ENCODE measurements around the gene ACTA1. TPM values are rescaled to one million over a fixed set of nuclear protein-coding genes. Genes with fewer than 3 reads are reported as not detected.

Gene ACTA1
- total RNA-seq, 2 experiments from 2014 or later = not detected

DNA sequence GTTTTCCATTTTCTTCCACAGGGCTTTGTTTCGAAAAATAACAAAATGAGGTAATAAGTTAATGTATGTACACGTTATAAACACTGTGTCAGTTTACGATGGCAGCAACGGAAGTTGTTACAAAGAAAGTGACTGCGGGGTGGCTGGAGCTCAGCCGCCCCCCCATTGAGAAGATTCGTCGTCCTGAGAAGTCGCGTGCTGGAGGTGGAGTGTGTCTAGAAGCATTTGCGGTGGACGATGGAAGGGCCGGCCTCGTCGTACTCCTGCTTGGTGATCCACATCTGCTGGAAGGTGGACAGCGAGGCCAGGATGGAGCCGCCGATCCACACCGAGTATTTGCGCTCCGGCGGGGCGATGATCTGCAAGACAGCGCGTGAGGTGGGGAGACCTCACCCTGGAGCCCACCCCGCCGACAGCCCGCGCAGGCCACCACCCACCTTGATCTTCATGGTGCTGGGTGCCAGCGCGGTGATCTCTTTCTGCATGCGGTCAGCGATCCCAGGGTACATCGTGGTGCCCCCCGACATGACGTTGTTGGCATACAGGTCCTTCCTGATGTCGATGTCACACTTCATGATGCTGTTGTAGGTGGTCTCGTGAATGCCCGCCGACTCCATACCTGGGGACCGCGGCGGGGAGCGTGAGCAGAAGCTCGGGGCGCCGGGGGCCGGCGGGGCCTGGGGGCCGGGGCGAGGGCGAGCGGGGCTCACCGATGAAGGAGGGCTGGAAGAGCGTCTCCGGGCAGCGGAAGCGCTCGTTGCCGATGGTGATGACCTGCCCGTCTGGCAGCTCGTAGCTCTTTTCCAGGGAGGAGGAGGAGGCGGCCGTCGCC is 2.4 kb downstream of the ACTA1 start:
- Mint-ChIP-seq H3K27me3 (peaks cover 71% of the 10 kb centered on the region), H3K36me3 (ENCODE audit: low read depth) (no peaks in the 10 kb centered on the region), H3K9me3 (no peaks in the 10 kb centered on the region), H3K27ac (no peak overlapping the region), H3K4me3 (peak overlapping the region; percentile 56), H3K4me1 (ENCODE audit: low read depth) (peaks cover 15% of the 10 kb centered on the region)
- ATAC-seq (peak; percentile 47), DNase-seq (no peak)
- CTCF ChIA-PET = interaction anchor here (1.1 kb wide), 1 partner anchor 173 kb away, joined by 3 read pairs; no protein-coding TSS in a partner anchor
- TF ChIP-seq, protein P1, sequence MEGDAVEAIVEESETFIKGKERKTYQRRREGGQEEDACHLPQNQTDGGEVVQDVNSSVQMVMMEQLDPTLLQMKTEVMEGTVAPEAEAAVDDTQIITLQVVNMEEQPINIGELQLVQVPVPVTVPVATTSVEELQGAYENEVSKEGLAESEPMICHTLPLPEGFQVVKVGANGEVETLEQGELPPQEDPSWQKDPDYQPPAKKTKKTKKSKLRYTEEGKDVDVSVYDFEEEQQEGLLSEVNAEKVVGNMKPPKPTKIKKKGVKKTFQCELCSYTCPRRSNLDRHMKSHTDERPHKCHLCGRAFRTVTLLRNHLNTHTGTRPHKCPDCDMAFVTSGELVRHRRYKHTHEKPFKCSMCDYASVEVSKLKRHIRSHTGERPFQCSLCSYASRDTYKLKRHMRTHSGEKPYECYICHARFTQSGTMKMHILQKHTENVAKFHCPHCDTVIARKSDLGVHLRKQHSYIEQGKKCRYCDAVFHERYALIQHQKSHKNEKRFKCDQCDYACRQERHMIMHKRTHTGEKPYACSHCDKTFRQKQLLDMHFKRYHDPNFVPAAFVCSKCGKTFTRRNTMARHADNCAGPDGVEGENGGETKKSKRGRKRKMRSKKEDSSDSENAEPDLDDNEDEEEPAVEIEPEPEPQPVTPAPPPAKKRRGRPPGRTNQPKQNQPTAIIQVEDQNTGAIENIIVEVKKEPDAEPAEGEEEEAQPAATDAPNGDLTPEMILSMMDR (IDR thresholded peaks at IDR 0.05) = no peak
- intact Hi-C loops (cut with micrococcal nuclease) = no loop called here
- POLR2A ChIA-PET = interaction anchor here (2.3 kb wide), 1 partner anchor 10 kb away, joined by 5 read pairs; no protein-coding TSS in a partner anchor

DNA sequence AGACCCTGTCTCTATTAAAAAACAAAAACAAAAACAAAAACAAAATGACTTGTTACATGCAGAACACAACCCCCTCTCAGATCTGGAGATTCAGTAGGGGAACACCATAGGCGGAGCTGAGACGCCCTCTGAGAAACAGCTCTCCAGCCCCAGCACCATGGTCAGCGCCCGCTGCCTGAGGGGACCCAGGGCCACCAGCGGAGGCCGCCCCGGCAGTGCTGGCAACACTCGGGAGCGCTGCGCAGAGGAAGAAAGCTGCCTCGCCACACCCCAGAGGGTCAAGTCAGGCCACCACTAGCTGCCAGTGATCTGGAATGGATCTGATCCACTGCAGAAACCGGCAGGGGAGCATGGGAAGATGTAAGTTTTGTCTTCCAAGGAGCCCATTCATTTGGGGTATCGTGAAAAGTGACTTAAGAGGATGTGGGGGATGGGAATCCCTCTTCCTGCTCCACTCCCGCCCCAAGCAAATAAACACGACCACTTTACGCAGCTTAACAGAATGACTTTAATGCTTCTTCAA is 3.1 kb downstream of the ACTA1 start:
- peak; percentile 61 for ATAC-seq
- Mint-ChIP-seq H3K36me3 (ENCODE audit: low read depth) (no peaks in the 10 kb centered on the region), H3K9me3 (no peaks in the 10 kb centered on the region), H3K4me3 (peak overlapping the region; percentile 56), H3K27ac (no peak overlapping the region), H3K27me3 (peaks cover 67% of the 10 kb centered on the region), H3K4me1 (ENCODE audit: low read depth) (peaks cover 15% of the 10 kb centered on the region)
- intact Hi-C loops (cut with micrococcal nuclease) = no loop called here
- ChIA-PET CTCF (interaction anchor here (0.6 to 1.1 kb wide), 3 partner anchors 10 to 172 kb away, joined by 3 to 5 read pairs (median 4); no protein-coding TSS in a partner anchor), POLR2A (interaction anchor here (2.3 kb wide), 1 partner anchor 10 kb away, joined by 5 read pairs; no protein-coding TSS in a partner anchor)
- peak; percentile 71 for DNase-seq
- TF ChIP-seq, protein P1 (IDR thresholded peaks at IDR 0.05) = no peak

DNA sequence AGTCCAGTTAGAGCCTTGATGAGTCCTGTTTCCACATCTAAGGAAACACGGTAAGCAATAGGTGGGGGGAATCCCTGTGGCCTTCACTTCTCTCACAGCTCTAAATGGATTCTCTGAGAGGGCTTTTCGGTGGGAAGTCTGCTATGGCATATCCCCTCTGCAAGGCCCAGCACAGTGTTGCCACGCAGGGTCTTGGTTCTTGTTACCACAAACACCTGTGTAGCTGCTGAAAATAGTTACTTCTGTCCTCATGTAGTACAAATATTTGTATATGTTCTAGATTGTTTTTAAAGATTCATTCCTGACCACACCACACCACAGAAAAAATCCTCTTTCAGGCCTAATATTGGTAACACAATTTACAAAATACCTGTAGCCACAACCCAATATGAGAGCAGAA is 5.6 kb downstream of the ACTA1 start:
- POLR2A ChIA-PET = no interaction called here
- peaks cover 62% of the 10 kb centered on the region for H3K27me3 Mint-ChIP-seq
- no peak for DNase-seq
- peaks cover 15% of the 10 kb centered on the region for H3K4me1 Mint-ChIP-seq (ENCODE audit: low read depth)
- intact Hi-C loops (cut with micrococcal nuclease) = no loop called here
- H3K9me3 Mint-ChIP-seq = peaks cover 3% of the 10 kb centered on the region
- CTCF ChIA-PET = no interaction called here
- TF ChIP-seq, protein P1 (IDR thresholded peaks at IDR 0.05) = no peak
- ATAC-seq = no peak
- no peak overlapping the region for H3K27ac Mint-ChIP-seq
- H3K36me3 Mint-ChIP-seq (ENCODE audit: low read depth) = no peaks in the 10 kb centered on the region
- H3K4me3 Mint-ChIP-seq = no peak overlapping the region

DNA sequence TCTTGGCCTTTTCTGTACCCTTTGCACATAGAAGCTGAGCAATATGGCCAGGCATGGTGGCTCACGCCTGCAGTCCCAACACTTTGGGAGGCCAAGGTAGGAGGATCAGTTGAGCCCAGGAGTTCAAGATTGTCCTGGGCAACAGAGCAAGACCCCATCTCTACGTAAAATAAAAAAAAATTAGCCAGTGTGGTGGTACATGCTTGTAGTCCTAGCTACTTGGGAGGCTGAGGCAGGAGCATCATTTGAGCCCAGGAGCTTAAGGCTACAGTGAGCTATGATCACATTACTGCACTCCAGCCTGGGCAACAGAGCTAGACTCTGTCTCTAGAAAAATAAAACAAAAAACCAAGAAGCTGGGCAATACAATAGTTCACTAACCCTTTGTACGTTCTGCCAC is 6.3 kb downstream of the ACTA1 start:
- intact Hi-C loops (cut with micrococcal nuclease) = no loop called here
- ATAC-seq = no peak
- H3K27ac Mint-ChIP-seq = no peak overlapping the region
- ChIA-PET POLR2A (no interaction called here), CTCF (no interaction called here)
- peaks cover 8% of the 10 kb centered on the region for H3K9me3 Mint-ChIP-seq
- H3K4me1 Mint-ChIP-seq (ENCODE audit: low read depth) = peaks cover 14% of the 10 kb centered on the region
- H3K4me3 Mint-ChIP-seq = no peak overlapping the region
- peaks cover 60% of the 10 kb centered on the region for H3K27me3 Mint-ChIP-seq
- TF ChIP-seq, protein P1 (IDR thresholded peaks at IDR 0.05) = no peak
- peaks cover 2% of the 10 kb centered on the region for H3K36me3 Mint-ChIP-seq (ENCODE audit: low read depth)
- DNase-seq = no peak

DNA sequence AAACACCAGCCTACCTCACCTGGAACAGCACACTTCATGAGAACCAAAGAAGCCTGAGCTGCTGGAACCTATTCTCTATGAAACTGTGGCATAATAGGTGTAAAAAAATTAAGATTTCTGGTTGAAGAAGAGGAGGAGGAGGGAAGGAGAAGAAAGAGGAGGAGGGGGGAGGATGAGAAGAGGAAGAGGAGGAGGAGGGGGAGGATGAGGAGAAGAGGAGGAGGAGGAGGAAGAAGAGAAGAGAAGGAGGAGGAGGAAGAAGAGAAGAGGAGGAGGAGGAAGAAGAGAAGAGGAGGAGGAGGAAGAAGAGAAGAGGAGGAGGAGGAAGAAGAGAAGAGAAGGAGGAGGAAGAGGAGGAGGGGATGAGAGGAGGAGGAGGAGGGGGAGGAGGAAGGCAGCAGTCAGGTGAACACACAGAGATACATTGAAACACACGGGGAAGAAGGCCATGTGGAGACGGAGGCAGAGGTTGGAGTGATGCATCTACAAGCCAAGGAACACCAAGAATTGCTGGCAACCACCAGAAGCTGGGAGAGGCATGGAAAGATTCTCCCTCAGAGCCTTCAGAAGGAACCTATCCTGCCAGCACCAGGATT is 8.2 kb downstream of the ACTA1 start:
- Mint-ChIP-seq H3K36me3 (ENCODE audit: low read depth) (peaks cover 2% of the 10 kb centered on the region), H3K4me1 (ENCODE audit: low read depth) (no peaks in the 10 kb centered on the region), H3K27me3 (peaks cover 42% of the 10 kb centered on the region), H3K9me3 (peaks cover 8% of the 10 kb centered on the region), H3K27ac (no peak overlapping the region), H3K4me3 (no peak overlapping the region)
- ChIA-PET POLR2A (no interaction called here), CTCF (no interaction called here)
- DNase-seq = no peak
- no peak for ATAC-seq
- TF ChIP-seq, protein P1 (IDR thresholded peaks at IDR 0.05) = no peak
- intact Hi-C loops (cut with micrococcal nuclease) = no loop called here
